Measurements from ENCODE around the gene AIG1. TPM values are rescaled to one million over a fixed set of nuclear protein-coding genes. Genes with fewer than 3 reads are reported as not detected.
"Not testable (repeated sequence)": the region's sequence is repeated elsewhere in the genome, so short reads cannot be mapped to it uniquely, and the experiment has no call there.

Gene AIG1
- total RNA-seq, 1 donor from 2014 or later, result 71.6 TPM

- no peak for DNase-seq (ENCODE audit: missing footprints)
- no peak for ATAC-seq
- intact Hi-C loops (cut with DNase I), result no loop called here
Observed at GRCh38 chr6:143112837-143113236, 52.1 kb downstream of the AIG1 start.

GRCh38 chr6:143115728-143116127 lies 55.0 kb downstream of the AIG1 start:
- intact Hi-C loops (cut with DNase I), result no loop called here

GRCh38 chr6:143117108-143117507 lies 56.4 kb downstream of the AIG1 start:
- DNase-seq (ENCODE audit: missing footprints) (no peak), ATAC-seq (no peak)
- intact Hi-C loops (cut with DNase I), result no loop called here

More at GRCh38 chr6:143115728-143116127, 55.0 kb downstream of the AIG1 start:
- ATAC-seq (no peak), DNase-seq (ENCODE audit: missing footprints) (no peak)

- intact Hi-C loops (cut with DNase I), result no loop called here
- ATAC-seq, result no peak
- no peak for DNase-seq (ENCODE audit: missing footprints)
Observed at GRCh38 chr6:143119260-143119659, 58.6 kb downstream of the AIG1 start.

- DNase-seq (ENCODE audit: missing footprints), result no peak
- ATAC-seq, result no peak
- intact Hi-C loops (cut with DNase I), result no loop called here
Observed at GRCh38 chr6:143123081-143123480, 62.4 kb downstream of the AIG1 start.

GRCh38 chr6:143123941-143124340 lies 63.3 kb downstream of the AIG1 start:
- DNase-seq (ENCODE audit: missing footprints), result no peak
- ATAC-seq, result no peak
- intact Hi-C loops (cut with DNase I), result no loop called here

- intact Hi-C loops (cut with DNase I), result no loop called here
- no peak for DNase-seq (ENCODE audit: missing footprints)
- ATAC-seq, result no peak
Observed at GRCh38 chr6:143125455-143125854, 64.8 kb downstream of the AIG1 start.

GRCh38 chr6:143125864-143126573 lies 65.3 kb downstream of the AIG1 start:
- intact Hi-C loops (cut with DNase I), result no loop called here
- DNase-seq (ENCODE audit: missing footprints) (no peak), ATAC-seq (no peak)

GRCh38 chr6:143126574-143126941 lies 65.9 kb downstream of the AIG1 start:
- DNase-seq (ENCODE audit: missing footprints) (no peak), ATAC-seq (no peak)
- intact Hi-C loops (cut with DNase I), result no loop called here

GRCh38 chr6:143127941-143128680 lies 67.4 kb downstream of the AIG1 start:
- ATAC-seq (no peak), DNase-seq (ENCODE audit: missing footprints) (no peak)
- intact Hi-C loops (cut with DNase I), result no loop called here

GRCh38 chr6:143128681-143129015 lies 68.0 kb downstream of the AIG1 start:
- DNase-seq (ENCODE audit: missing footprints), result no peak
- intact Hi-C loops (cut with DNase I), result no loop called here
- no peak for ATAC-seq

- DNase-seq (ENCODE audit: missing footprints), result no peak
- intact Hi-C loops (cut with DNase I), result no loop called here
- ATAC-seq, result no peak
Observed at GRCh38 chr6:143130928-143131327, 70.2 kb downstream of the AIG1 start.

- no peak for ATAC-seq
- intact Hi-C loops (cut with DNase I), result no loop called here
- DNase-seq (ENCODE audit: missing footprints), result no peak
Observed at GRCh38 chr6:143135325-143135724, 74.6 kb downstream of the AIG1 start.

- no peak for ATAC-seq
- intact Hi-C loops (cut with DNase I), result no loop called here
- DNase-seq (ENCODE audit: missing footprints), result no peak
Observed at GRCh38 chr6:143135797-143136561, 75.3 kb downstream of the AIG1 start.

GRCh38 chr6:143136647-143137046 lies 76.0 kb downstream of the AIG1 start:
- DNase-seq (ENCODE audit: missing footprints), result no peak
- no peak for ATAC-seq
- intact Hi-C loops (cut with DNase I), result no loop called here

- no peak for DNase-seq (ENCODE audit: missing footprints)
- intact Hi-C loops (cut with DNase I), result no loop called here
- no peak for ATAC-seq
Observed at GRCh38 chr6:143139239-143139784, 78.6 kb downstream of the AIG1 start.

- ATAC-seq; intact Hi-C loops (cut with DNase I); DNase-seq (ENCODE audit: missing footprints): not testable (repeated sequence)
Observed at GRCh38 chr6:143139884-143140283, 79.2 kb downstream of the AIG1 start.

- no peak for DNase-seq (ENCODE audit: missing footprints)
- ATAC-seq, result peak; percentile 80
- intact Hi-C loops (cut with DNase I), result no loop called here
Observed at GRCh38 chr6:143140767-143141166, 80.1 kb downstream of the AIG1 start.

GRCh38 chr6:143141442-143141841 lies 80.8 kb downstream of the AIG1 start:
- intact Hi-C loops (cut with DNase I), result no loop called here
- ATAC-seq, result no peak
- DNase-seq (ENCODE audit: missing footprints), result no peak
